HG03558 (cell line): ENCODE data around the gene SRPRA.
"Not testable (repeated sequence)": the region's sequence is repeated elsewhere in the genome, so short reads cannot be mapped to it uniquely, and the experiment has no call there.

ENCODE experiments used
- ATAC-seq: cut with Tn5 transposase; IDR thresholded peaks from one replicate; pipeline ENCODE4 v1.9.1; 2021; ENCODE audit warnings: moderate number of reproducible peaks; ENCODE audit not compliant: unreplicated experiment; ENCODE audit errors: extremely low read depth

The SRPRA gene

DNA sequence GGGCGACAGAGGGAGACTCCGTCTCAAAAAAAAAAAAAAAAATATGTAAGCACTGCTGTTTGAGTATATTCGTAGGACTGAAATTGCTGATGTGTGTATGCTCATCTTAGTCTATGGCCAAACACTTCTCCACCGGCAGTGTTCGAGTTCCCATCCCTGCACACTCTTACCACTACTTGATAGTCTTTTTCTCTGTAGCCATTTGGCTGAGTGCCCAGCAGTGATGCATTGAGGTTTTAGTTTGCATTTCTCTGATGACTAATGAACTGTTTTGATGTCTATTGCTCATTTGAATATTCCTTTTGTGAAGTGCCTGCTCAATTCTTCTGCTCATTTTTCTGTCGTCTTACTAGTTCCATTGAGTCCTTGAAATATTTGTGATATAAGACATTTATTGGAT lies 16.1 kb upstream of the SRPRA start:
- peak; percentile 59 for ATAC-seq

DNA sequence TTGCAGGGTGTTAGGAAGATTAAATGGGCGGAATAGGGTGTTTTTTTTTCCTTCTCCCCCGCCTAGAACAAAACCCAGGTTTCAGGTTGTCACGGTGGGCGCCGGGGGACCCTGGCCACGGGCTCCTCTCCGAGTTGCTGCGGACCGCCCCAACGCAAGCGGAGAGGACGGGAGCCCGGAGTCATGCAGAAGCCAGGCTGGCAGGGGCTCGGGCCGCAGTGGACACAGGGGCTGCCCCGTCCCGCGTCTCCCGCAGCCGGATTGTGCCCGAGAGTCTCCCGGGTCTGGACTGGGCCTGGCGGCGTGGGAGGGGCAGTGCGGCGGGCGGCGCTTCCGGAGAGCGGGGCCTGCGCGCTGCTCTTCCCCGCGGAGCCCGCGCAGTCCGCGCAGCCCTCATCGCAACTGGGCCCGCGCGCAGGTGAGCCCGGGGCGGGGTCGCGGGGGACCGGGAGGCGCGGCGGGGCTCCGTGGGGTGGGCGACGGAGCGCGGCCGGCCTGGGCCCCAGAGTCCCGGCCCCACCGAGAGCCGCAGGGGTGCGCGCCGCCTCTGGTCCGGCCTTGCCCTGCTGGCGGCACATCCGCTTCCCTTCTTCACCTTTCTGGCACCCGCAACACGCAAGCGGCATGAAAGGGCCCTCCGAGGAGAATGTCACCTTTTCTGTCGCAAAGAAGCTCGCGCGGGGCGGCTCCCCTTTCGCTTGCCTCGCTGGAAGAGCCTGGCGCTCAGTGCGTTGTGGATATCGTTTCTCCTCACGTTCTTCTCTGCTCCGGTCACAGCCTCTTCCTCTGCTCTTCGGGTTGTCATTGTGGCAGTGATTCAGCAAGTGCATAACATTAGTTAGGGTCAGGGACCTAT lies 14.3 kb upstream of the SRPRA start, which contains the start of gene TIRAP:
Gene TIRAP (plus strand): TSS at position 358 of the 856 bp plus-strand sequence. CDS start 7,802 bp downstream, outside the sequence.
- peak; percentile 34 for ATAC-seq

DNA sequence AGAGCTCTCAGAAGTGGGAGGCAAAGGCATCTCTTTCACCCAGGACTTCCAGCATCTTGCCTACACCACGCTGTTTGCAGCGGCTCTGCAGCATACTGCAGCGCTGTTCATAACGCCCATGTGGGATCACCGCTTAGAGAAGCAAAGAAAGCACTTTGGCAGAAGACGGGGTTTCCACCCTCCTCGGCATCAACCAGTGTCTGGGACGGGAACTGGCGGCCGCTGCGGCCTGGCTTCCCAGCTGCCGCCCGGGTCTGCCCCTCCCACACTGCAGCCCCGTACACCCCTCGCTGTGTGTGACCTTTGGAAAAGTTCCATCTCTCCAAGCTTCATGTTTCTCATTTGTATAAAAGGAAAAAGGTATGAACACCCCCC lies 13.7 kb upstream of the SRPRA start:
- ATAC-seq = no peak

DNA sequence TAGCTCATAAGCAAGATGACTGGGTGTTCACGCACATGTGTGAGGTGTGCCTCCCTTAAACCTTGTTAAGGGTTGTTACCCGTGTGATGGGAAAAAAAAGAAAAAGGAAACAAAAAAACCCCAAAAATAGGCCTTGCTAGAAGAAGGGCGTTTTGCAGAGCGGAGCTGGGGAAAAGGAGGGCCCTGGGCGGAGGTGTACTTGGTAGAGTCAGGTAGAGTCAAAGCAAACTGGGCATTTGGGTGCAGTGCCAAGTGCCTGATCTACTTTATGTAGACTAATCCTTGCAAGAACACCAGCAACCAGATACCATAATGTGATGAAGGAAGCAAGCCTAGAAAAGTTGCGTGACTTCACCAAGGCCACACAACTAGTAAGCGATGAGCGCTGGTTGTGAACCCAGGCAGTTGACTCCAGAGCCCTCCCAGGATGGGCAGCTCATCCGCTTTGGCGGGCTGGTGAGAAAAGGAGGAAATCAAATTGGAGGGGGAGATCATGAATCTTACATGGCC lies 13.0 kb upstream of the SRPRA start:
- no peak for ATAC-seq

DNA sequence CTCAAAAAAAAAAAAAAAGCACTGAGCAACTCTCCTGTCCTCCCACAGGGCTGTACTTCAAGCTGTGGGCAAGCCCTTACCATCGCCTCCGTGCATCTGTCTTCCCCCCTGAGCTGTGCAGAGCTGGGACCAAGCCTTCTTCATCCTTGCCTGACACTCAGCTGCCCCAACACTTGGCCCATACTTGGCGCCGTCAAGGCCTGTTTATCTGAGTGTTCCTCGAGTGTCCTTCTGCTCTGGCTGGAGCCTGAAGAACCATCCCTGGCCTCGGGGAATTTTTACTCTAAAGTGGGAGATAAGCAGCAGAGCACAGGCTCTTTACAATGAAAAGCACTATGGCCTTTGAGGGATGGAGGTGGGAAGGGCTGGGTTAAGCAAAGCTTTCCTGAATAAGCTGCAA lies 12.6 kb upstream of the SRPRA start:
- no peak for ATAC-seq

DNA sequence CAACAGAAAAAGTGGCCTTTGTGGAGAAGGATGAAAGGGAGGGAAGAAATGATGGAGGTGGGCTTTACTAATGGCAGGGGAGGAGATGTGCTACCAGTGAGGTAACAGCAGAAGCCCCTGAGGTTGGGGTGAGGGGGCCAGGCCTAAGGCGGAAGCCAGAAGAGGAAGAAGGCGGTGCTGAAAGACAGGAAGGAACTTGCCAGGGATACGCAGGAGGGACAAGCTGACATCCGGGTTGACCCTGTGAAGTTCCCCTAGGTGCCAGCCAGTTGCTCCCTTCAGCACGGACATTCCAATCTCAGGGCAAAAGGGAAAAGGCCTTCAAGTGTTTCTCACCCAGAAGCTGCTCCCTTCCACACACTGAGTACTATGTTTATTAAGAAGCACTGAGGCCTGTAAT lies 11.9 kb upstream of the SRPRA start:
- ATAC-seq = no peak

DNA sequence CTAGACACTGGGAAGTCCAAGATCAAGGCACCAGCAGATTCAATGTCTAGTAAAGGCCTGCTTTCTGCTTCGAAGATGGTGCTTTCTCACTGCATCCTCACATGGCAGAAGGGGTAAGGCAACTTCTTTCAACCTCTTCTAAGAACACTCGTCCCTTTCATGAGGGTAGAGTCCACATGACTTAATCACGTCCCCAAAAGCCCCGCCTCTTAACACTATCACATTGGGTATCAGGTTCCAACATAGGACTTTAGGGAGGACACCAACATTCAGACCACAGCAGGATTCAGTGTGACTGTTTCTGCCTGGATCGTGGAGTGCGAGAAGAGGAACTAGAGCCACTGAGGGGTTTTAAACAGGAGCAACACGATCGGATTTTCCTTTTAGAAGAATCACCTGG lies 10.5 kb upstream of the SRPRA start:
- ATAC-seq = no peak

DNA sequence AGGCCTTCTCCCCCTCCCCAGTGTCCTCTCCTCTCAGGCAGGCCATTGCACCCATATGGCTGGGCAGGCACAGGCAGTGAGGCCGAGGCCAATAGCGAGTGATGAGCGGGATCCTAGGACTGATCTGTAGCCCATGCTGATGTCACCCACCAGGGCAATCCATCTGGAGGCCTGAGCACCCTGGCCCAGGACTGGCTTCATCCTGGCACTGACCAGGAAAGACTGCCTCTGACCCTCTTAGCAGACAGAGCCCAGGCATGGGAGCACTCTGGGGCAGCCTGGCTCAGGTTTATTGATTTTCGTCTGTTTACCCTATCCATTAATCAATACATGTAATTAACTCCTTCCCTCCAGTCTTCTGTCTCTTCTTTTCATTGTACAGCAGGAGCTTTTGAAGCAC lies 9.1 kb upstream of the SRPRA start:
- no peak for ATAC-seq

DNA sequence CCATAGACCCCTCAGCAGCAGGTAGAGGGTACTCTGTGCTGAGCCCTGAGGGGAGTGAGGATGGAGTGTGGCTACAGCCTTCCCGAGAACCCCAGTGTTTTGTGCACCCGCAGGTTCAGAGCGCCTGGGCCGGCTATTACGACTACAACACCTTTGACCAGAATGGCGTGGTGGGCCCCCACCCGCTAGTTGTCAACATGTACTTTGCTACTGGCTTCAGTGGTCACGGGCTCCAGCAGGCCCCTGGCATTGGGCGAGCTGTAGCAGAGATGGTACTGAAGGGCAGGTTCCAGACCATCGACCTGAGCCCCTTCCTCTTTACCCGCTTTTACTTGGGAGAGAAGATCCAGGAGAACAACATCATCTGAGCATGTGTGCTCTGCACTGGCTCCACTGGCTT lies 8.6 kb upstream of the SRPRA start:
- no peak for ATAC-seq

DNA sequence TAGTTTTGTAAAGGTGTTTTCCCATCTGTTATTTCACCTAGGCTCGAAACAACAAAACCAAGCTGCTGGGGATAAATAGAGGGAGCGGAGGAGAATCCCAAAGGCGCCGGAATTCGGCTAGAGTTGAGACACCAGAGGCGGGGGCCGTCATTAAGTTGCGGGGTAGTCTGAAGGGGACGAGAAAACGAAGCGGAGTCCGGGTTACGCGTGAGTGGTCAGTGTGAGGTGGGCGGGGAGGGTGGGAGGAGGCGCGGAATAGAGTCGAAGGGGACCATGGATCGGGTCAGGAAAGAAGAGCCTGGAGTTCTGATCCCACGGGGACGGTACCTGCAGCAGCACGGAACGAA lies 361 bp downstream of the SRPRA start:
- ATAC-seq = no peak

DNA sequence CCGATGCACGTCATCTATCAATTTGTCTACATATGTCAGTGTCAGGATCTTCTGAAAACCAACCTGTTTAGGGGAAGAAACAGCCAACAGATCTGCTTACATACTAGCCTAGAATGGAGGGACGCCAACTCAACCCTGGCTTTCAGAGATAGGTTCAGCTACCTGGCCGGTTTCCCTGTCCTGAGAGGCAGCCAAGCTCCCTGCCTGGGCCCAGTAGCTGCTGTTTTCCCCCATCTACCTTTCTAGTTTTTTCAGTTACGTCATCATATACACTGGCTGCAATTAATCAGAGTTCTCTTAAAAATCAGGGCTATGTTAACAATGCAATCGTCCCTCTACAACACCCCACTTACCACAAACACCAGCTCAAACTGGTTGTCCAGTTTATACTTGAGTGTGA lies 1.0 kb downstream of the SRPRA start:
- ATAC-seq = no peak

DNA sequence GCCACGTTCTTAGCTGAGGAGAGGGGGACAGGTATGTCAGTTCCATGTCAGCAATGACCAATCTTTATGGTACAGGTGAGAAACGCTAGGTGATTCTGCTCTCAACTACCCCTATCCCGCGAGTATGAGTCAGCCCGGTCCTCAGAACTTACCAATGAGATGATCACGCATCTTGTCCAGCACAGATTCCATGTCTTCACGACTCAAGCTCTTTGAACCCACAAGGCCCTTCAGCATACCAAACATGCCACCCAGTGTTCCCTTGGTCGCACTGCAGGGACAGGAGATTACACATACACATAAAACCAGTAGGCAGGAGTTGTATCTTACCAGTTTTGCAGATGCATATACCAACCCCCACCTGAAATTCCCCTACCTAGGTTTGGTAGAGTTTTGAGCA lies 2.9 kb downstream of the SRPRA start:
- no peak for ATAC-seq

DNA sequence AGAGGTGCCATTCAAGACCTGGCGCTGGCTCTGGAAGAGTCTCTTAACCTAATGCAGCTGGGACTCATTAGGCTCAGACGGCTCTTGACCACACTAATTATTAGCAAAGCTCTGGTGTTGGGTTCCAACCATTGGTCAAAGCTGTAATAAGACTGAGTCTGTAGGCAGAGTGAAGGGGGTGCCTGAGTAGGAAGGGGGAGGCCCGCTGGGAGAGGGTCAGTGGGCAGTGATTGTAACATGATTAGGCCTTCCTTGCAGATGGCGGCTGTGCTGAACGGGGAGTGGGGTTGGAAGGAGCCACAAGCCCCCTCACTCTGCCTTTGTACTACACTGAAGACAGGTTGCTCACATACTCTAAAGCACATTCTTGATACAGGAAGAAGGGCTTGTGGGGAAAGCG lies 5.2 kb downstream of the SRPRA start:
- no peak for ATAC-seq

DNA sequence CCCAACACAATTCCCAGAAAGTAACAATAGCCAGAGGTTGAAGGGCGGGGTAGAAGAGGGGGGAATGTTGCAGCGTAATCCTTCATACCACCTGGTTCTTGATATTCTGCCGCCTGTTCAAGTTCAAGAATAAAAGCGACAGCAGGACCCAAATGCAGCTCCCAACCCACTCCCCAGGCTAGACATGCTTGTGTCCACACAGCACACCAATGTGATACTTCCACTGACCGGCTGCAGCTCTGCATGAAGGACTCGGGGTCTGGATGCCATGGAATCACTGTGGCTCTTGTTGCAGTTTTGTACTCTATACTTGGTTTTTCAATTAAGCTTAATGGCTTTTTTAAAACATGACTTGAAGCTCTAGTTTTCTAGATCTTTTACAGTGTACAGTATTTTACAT lies 6.5 kb downstream of the SRPRA start:
- no peak for ATAC-seq

DNA sequence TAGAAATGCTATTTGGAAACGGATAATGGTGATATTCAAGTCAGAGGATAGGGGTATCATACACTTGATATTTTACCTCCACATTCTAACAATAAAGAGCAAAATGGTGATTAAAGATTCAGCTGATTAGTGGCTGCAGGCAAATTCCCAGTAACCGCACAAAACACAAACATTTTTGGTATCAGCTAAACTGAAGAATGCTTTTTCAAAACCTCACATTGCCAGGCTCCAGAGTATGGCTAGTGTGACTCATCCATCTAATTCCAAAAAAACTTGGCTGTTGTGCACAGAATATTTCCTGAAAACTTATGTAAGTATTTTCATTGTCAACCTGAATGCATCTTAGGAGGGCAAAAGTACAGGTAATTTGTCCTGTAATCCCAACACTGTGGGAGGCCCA lies 10.9 kb downstream of the SRPRA start:
- ATAC-seq = no peak

DNA sequence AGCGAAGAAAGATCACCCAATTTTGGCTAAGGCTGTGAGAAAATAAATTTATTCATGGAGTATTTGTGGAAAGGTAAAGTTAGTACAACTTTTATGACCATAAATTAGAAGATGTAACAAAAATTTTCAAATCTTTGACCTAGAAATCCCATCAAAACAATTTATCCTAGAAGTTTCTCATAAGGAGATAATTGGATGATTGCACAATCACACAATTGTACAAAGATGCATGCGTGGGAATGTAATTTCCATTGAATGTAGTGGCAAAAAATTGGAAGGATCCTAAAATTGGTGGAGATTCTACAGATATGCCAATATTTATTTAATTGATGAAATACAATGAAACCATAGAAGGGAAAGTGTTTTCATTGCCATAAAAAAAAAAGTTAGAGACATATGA lies 11.6 kb downstream of the SRPRA start:
- ATAC-seq = no peak

DNA sequence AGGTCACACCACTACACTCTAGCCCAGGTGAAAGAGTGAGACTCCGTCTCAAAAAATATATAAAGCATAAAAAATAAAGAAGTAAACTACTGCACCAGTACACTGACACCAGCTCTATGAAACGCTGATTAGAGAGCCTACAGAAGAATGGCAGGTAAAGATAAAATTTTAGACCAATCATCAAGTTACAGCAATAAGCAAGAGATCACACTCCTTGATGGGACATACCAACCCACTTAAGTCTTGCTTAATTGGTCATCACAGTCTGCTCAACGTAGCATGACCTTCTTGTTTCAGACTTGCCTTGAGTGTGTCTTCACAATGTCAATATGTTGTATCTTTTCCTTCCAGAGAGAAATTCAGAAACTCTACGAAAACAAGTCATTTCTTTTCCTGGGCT lies 12.5 kb downstream of the SRPRA start:
- ATAC-seq = no peak

DNA sequence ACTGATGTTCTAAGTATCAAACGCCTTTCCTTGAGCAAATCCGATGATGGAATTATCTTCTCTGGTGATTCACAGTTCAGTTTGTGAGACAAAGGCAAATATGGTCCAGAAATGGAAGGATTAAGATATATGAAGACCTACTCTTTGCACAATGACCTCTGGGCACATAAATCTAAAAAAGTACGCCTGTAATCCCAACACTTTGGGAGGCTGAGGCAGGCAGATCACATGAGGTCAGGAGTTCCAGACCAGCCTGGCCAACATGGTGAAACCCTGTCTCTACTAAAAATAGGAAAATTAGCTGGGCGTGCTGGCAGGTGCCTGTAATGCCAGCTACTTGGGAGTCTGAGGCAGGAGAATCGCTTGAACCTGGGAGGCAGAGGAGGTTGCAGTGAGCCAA lies 13.2 kb downstream of the SRPRA start:
- not testable (repeated sequence) for ATAC-seq

DNA sequence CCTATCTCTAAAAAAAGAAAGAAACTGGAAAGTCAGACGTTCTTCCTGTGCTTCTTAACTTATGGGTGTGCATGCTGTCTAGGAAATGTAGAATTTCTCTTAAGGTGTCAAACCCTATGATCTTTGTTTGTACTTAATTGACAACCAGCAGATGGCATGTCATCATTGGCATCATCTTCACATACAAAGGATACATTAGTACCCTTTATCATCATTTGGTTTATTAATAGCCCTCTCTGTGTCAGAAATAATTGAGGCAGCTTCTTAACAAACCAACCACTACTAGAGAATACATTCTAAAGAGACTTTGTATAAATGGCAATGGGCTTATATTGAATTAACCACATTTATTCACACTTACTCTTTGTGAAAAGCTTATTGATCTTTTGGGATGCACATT lies 13.9 kb downstream of the SRPRA start:
- ATAC-seq = no peak

DNA sequence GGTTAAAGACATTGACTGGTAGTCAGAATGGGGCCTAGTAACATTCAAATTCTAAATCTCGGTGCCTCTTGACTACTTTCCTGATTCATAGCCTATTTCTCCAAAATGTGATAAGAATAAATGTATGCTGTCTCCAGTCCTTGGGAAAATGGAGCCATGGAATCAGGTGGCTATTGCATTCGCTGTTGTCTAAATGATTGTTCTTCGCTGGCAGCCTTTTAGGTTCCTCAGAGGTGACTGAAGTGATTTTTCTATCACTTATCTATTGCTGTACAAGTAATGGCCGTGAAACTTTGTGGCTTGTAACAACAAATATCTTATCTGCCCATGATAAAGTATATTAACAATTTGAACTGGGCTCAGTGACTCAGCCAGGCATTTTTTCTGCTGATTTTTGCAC lies 15.4 kb downstream of the SRPRA start:
- ATAC-seq = no peak

DNA sequence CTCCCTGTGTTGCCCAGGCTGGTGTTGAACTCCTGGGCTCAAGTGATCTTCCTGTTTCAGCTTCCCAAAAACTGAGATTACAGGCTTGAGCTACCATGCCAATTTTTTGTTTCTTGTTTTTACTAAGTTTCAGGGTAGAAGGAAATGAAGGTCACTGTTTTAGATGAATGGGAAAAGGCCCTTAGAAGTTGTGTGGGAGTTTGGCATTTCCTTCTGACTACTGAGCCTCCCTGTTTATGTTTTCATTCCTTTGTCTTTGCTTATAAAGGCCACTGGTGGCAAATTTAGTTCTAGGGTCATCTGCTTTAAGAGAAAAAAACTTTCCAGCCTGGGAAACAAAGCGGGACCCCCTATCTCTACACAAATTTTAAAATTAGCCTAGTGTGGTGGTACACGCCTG lies 22.1 kb downstream of the SRPRA start:
- ATAC-seq = no peak

DNA sequence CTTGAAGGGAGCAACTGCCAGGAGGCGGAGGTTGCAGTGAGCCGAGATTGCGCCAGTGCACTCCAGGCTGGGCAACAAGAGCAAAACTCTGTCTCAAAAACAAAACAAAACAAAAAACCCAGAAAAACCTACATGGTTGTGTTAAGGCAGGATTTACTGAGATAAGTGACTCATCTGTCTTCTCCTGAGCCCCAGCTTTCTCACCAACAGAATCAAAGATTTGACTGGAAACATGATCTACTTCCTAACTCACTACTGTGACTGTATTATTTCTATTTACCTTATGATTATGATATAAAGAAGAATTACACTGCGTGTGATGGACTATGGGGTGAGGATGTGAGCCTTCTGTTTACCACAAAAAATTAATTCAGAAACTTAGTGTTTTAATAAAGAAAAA lies 35.3 kb downstream of the SRPRA start:
- ATAC-seq = no peak
